NCI-H2107 (cell line): ENCODE data around the gene PLEKHO2.

Source experiments
- DNase-seq: peaks from one replicate; lab custom pipeline; 2025; lab: John Stamatoyannopoulos, UW

Gene PLEKHO2

GRCh38 chr15:64825431-64826294 lies 16.1 kb upstream of the PLEKHO2 start, which contains the start of gene PIF1:
PIF1 (minus strand) TSS chr15:64825647; CDS start chr15:64824335, 1,312 bp downstream.
- peak; percentile 80 for DNase-seq

GRCh38 chr15:64828985-64829384 lies 12.7 kb upstream of the PLEKHO2 start:
- DNase-seq: no peak

GRCh38 chr15:64833690-64834089 lies 8.0 kb upstream of the PLEKHO2 start:
- no peak for DNase-seq

GRCh38 chr15:64836023-64836536 lies 5.6 kb upstream of the PLEKHO2 start:
- DNase-seq: no peak

GRCh38 chr15:64837502-64837901 lies 4.2 kb upstream of the PLEKHO2 start:
- DNase-seq: no peak

- no peak for DNase-seq
These were observed 713 bp upstream of the PLEKHO2 start for GRCh38 chr15:64841060-64841343.

- no peak for DNase-seq
These were observed 603 bp downstream of the PLEKHO2 start for GRCh38 chr15:64842096-64842939.

GRCh38 chr15:64842986-64843561 lies 1.4 kb downstream of the PLEKHO2 start:
- no peak for DNase-seq

- DNase-seq: no peak
These were observed 2.3 kb downstream of the PLEKHO2 start for GRCh38 chr15:64843991-64844390.

- DNase-seq: no peak
These were observed 2.9 kb downstream of the PLEKHO2 start for GRCh38 chr15:64844576-64845145.

- DNase-seq: no peak
These were observed 3.5 kb downstream of the PLEKHO2 start for GRCh38 chr15:64845183-64845611.

GRCh38 chr15:64845831-64846595 lies 4.3 kb downstream of the PLEKHO2 start:
- no peak for DNase-seq

GRCh38 chr15:64847016-64847415 lies 5.3 kb downstream of the PLEKHO2 start:
- no peak for DNase-seq

- no peak for DNase-seq
These were observed 5.7 kb downstream of the PLEKHO2 start for GRCh38 chr15:64847448-64847847.

- DNase-seq: no peak
These were observed 6.4 kb downstream of the PLEKHO2 start for GRCh38 chr15:64847876-64848716.

GRCh38 chr15:64850778-64851502 lies 9.2 kb downstream of the PLEKHO2 start:
- DNase-seq: no peak

- DNase-seq: no peak
These were observed 9.8 kb downstream of the PLEKHO2 start for GRCh38 chr15:64851503-64851840.

GRCh38 chr15:64854041-64854440 lies 12.3 kb downstream of the PLEKHO2 start:
- no peak for DNase-seq

- no peak for DNase-seq
These were observed 12.8 kb downstream of the PLEKHO2 start for GRCh38 chr15:64854526-64854925.
